ENCODE measurements around the gene TAOK1. TPM values are rescaled to one million over a fixed set of nuclear protein-coding genes. Genes with fewer than 3 reads are reported as not detected.

Gene TAOK1
- 35.4 and 51.3 TPM in 2 replicates for total RNA-seq

DNA sequence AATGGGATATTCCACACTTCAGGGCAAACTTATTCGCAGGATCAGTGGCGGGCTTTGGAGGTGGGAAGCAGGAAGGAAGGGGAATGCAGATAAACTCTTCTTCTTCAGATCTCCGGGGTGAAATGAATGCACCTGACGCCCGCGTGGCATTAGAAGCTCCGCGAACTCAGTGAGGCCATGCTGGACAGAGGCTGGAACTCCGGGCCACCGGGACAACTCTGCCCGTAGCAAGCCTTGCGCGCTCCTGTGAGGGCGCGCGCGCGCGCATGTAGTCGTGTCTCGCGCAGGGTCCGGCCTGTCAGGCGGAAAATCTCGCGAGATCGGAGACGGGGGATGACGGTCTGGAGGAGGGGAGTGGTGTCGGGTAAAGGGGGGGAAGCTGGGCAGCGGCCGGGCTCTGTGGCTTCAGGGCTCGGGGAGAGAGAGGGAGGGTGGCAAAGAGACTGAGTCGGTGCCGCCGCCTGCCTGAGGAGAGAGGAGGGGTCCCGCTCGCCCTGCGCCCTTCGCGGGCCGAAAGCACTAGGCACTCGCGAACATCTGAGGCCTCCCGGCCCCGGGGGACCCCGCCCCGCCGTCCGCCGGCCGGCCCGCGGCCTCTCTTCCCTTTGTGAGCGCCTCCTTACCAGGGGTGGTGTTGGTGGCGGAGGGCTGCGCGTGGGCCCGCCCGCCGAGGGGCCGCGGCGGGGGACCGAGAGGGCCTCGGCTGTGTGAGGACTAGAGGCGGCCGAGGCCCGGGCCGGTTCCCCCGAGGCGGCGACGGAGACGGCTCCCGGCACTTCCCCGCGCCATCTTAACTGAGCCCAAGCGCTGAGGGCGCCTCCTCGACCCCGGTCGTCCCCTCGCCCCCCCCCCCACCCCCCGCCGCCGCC is at the start of gene TAOK1:
Gene TAOK1, plus strand, starts transcription at position 382 of the 869 bp plus-strand sequence. CDS start 61,186 bp downstream, outside the sequence.

DNA sequence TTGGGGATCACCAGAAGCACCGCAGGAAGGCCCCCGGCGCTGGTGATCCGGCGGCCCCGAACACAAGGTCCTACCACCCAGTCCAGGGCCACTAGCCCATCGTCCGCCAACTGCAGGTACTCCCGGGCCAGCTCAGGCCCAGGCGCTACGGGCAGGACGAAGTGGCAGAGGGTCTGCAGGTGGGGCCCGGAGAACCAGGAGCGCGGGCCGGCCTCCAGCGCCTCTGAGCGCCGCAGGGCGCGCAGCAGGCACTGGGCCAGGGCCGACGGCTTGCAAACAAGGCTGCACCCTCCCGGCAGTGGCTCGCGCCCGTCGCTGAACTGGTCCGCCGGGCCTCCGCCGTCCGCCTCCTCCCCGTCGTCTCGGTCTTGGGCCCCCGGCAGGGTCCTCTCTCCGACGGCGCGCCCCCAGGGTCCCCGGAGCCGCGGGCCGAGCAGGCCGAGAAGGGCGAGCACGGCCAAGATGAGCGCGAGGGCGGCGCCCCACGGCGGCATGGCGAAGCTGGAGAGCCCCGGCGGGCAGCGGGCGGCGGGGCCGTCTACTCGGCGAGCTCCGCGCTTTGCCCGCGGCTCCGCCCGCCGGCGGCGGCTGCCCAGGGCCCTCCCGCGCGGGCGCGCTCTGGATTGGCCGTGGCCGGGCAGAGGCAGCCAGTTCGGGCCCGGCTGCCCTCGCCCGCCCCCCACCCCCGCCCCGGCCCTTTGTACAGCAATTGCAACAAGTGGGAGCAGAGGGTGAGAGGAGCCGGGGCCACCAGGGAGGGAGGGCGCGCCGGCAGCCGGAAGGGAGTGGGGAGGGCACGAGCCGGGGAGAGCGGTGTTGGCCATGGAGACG is 176.5 kb downstream of the TAOK1 start, which contains the start of gene ABHD15:
Gene ABHD15, minus strand, starts transcription at position 565 of the 831 bp plus-strand sequence. Its CDS starts 71 bp downstream, at position 494.

DNA sequence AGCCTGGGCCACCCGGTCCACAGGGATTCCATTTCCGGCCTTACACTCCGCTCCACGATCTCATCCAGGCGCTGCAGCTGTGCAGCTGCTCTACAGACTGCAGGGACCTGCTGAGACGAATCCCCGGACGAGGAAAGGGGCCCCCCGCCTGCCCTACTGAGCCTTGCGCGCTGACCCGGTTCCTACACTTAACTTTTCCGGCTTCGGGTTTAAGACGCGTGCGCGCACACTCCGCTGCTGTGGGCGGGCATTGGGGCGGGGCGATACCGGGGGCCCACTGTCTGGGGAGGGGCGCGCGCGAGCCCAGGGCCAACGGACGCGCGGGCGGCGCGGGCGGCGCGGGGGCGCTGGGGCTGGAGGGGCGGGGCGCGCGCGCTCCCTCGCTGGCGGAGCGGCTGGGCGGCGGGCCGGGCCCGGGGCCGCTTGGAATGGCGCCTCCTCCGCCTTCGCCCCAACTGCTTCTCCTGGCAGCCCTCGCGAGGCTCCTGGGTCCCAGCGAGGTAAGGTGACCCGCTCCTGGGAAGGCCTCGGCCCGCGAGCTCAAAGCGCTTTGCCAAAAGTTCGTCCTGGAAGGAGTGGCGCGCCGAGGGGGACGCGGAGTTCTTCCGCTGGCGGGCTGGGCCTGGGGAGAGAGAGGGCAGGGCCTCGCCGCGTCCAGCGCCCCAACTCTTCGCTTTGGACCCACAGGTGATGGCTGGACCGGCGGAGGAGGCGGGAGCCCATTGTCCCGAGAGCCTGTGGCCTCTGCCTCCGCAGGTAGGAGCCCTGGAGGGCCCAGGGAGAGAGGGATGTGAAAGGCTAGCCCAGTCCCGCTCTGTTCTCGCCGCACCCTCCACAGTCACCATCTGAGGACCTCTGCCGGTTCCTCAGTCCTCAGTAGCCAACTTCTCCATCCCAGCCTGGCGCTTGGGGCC is 178.4 kb downstream of the TAOK1 start, which contains the start of gene TP53I13:
Gene TP53I13, plus strand, starts transcription at position 371 of the 914 bp plus-strand sequence. Its CDS starts 58 bp downstream, at position 429.

DNA sequence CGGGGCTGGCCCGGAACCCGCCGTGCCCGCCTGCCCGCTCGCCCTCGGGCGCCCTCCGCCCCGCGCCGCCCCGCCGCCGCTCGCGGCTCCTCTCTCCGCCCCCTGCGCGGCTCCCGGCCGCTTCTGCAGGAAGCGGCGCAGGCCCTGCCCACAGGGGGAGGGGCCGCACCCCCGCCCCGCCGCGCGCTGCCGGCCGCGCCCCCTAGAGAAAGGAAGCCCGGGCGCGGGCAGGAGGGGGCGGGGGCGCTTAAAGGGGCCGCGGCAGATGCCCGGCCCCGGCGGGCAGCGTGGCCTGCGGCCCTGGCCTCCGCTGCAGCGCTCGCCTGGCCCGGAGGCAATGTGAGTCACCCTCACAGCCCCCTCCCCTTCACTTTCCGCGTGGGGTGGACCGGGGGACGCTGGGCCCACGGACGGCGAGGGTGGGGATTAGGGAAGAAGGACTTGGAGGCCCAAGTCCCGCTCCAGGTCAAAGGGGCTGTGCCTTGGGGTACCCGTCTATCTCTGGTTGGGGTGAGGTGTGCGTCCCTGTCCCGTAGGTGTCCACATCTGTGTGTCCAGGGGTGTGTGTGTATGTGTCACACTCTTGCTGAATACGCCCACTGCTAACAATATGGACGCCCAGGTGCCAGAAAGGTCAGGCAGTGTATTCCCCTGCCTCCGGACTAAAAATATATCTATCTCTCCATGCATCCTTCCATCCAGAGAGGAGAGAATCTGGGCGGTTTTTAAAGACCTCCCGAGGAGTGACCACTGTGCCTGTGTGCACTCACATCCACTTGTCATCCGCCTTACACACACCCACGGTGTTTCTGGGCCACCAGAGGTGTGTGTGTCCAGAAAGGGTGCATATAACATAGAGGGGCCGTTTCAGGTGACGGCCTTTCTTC is 199.6 kb downstream of the TAOK1 start, which contains the start of gene GIT1:
Gene GIT1, minus strand, starts transcription at position 125 of the 887 bp plus-strand sequence. CDS start 270 bp downstream, outside the sequence.

DNA sequence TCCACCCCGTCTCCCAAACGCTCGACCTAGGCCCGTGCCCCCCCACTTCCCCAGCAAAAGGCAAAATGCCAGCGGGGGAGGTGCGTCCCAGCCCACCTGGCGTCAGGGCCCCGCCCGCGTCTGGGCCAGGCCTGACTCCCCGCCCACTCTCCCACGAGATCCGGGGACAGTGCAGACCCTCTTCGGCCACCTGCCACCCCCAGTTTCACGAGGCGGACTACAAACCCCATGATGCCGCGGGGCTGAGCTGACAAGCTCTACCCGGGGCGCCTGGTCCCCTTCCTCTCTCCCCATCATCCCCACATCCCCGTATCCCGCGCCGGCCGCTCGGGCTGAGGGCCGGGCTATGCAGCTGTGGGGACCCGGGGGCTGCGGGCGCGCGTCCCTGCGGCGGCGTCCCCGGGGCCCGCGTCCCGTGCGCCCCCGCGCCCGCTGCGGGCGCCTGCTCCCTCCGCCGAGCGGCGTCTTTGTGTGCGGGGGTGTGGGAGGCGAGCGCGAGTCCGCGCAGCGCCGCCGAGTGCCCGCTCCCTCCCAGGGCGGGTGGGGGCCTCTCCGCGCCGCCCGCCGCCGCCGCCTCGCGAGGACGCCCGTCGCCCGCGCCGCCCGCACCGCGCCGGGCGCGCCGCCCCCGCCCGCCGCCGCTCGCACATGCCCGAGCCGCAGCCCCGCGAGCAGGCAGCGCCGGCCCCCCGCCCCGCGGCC is 202.8 kb downstream of the TAOK1 start, which contains the start of gene ANKRD13B:
Gene ANKRD13B, plus strand, starts transcription at position 283 of the 702 bp plus-strand sequence. CDS start 490 bp downstream, outside the sequence.

Other genes with a start within 250 kb of the TAOK1 start
- gene MYO18A, start 210.0 kb upstream of the TAOK1 start, total RNA-seq: 38.8 and 63.9 TPM in 2 replicates
- not detected in 2 replicates for gene CRYBA1, start 143.5 kb upstream of the TAOK1 start, total RNA-seq
- 26.5 and 40.7 TPM in 2 replicates for gene NUFIP2, start 96.2 kb upstream of the TAOK1 start, total RNA-seq
- 5.1 and 6.6 TPM in 2 replicates for gene ABHD15, start 176.7 kb downstream of the TAOK1 start, total RNA-seq
- gene TP53I13, start 178.3 kb downstream of the TAOK1 start, total RNA-seq: 46.9 and 50.1 TPM in 2 replicates
- 23.9 and 35.8 TPM in 2 replicates for gene GIT1, start 199.3 kb downstream of the TAOK1 start, total RNA-seq
- gene ANKRD13B, start 202.8 kb downstream of the TAOK1 start, total RNA-seq: 4.0 and 7.0 TPM in 2 replicates
- gene CORO6, start 232.5 kb downstream of the TAOK1 start, total RNA-seq: 0.43 and 0.96 TPM in 2 replicates

Measured in tracheal epithelial cell (primary cell).